ENCODE measurements around the gene ATP6V0E2.

ATP6V0E2 gene

DNA sequence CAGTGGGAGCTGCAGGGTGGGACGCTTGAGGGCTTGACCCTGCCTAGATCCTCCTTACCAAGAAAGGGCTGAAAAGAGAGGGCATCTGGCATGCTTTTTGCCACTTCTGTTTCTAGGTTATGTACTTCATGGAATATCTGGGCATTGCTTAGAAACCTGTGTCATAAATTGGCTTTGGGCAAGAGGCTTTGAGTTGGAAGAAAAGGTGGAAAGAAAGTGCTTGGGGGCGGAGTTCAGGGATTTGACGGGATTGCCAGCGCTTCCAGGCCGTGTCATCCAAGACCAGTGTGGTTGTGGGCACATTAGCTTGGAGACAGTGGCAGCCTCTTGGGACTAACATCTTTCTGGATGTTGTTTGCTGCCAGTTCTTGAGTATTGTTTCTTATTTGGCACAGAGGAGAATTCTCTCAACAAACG, 34.8 kb upstream of the ATP6V0E2 start:
- no peak for DNase-seq (ENCODE audit: low read depth)

DNA sequence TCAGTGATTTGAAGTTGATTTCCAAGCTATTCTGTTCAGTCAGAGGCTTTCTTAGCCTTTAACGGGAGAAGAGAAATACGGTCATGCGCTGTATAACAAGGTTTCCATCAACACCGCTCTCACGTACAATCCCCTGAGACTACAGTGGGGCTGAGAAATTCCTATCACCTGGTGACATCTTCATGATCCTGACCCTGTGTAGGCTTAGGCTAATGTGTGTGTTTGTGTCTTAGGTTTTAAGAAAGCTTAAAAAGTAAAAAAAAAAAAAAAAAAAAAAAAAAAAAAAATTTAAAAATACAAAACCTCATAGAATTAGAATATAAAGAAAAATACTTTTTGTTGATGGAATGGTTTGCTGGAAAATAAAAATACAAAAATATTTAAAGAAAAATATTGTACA, 33.8 kb upstream of the ATP6V0E2 start:
- DNase-seq (ENCODE audit: low read depth): no peak

- DNase-seq (ENCODE audit: low read depth): no peak
Measured at GRCh38 chr7:149843566-149843965, 30.2 kb upstream of the ATP6V0E2 start.

DNA sequence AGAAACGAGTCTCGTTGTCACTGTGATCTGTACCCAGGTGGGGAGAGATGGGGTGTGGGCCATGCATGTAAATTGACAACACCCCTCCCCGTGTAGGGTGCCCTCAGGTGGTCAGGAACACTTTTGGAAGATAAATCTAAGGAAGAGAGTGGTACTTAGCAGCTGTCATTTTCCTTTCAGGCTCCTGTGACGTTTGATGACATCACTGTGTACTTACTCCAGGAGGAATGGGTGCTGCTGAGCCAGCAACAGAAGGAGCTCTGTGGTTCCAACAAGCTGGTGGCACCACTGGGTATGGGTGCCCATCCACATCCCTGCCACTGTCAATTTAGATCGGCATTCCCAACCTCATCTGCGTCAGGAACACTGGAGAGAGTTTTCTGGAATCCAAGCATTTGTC, 29.3 kb upstream of the ATP6V0E2 start:
- no peak for DNase-seq (ENCODE audit: low read depth)

GRCh38 chr7:149845257-149845980, 28.4 kb upstream of the ATP6V0E2 start:
- DNase-seq (ENCODE audit: low read depth): no peak

DNA sequence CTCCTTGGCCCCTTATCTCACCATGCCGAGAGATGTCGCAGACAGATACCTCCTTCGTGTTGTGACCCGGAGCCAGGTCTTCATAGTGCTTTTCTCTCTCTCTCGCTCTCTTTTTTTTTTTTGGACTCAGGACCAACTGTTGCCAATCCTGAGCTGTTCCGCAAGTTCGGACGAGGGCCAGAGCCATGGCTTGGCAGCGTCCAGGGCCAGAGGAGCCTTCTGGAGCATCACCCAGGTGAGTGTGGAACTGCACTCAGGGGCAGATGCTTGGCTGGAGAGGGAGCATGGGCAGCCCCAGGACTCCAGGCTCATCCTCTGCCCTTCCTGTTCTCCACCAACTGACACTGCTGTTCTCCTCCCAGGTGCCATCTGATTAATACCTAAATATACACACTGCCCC, 27.7 kb upstream of the ATP6V0E2 start:
- DNase-seq (ENCODE audit: low read depth): no peak

DNA sequence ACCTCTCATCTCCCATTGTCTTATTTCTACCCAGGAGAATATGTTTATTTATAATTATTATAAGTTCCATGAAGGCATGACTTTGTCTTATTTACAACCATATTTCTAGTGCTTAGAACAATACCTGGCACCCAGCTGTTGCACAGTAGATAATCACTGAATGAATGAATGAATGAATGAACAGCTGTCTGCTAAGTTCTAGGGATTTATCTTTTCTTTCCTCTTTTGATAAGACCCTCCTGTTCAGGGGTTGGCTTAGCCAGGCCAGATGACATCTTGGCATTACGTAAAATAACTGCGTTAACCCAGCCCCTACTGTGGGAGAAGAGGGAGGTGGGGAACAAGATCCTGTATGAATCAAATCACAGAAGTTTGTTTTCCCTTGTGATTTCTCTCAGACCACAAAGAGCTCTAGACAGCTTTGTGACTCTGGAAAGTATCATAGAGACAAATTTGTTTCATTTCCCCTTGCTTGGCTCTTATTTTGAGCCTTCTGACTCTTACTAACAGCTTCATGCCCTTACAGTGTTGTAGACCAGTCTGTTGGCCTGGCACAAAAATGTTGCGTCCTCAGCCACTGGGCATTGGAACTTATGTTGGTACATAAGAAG, 27.2 kb upstream of the ATP6V0E2 start:
- no peak for DNase-seq (ENCODE audit: low read depth)

- no peak for DNase-seq (ENCODE audit: low read depth)
Measured at GRCh38 chr7:149849174-149849573, 24.6 kb upstream of the ATP6V0E2 start.

GRCh38 chr7:149850007-149850594, 23.7 kb upstream of the ATP6V0E2 start:
- DNase-seq (ENCODE audit: low read depth): no peak

GRCh38 chr7:149850716-149851115, 23.1 kb upstream of the ATP6V0E2 start:
- no peak for DNase-seq (ENCODE audit: low read depth)

DNA sequence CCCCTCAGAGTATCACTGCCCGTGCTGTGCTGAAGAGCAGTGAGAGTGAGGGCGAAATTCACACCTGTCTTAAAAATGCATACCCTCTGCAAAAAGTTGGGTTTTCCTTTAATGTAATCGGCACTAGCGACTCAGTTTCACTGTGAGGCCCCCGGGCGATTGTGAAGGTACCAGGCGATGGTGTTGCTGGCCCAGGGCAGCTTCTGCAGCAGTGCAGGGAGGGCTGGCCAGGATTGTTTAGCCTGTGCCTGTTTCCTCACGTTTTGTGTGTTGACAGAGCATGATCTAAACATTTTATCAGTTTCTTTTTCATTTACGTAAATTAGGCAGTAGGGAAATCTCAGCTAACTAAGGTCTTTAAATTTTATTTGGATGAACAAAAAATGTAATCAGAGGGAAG, 22.3 kb upstream of the ATP6V0E2 start:
- no peak for DNase-seq (ENCODE audit: low read depth)

DNA sequence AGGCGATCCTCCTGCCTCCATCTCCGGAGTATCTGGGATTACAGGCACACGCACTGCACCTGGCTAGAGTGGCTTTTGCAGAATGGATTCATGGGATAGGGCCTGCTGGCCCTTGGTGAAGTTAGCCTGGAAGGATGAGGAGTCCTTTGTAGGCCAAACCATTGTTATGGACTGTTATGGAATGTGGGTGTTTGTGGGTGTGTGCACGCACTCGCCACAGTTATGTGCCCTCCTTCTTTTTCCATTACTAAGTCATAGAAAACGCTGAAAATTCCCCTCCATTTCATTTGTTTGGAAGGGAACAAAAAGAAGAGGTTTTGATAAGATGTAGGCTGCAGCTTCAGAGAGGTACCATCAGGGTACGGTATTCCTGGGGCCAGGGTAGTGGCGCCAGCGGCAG, 20.6 kb upstream of the ATP6V0E2 start:
- no peak for DNase-seq (ENCODE audit: low read depth)

- no peak for DNase-seq (ENCODE audit: low read depth)
Measured at GRCh38 chr7:149854611-149855360, 19.0 kb upstream of the ATP6V0E2 start.

GRCh38 chr7:149855361-149856305, 18.1 kb upstream of the ATP6V0E2 start:
- DNase-seq (ENCODE audit: low read depth): peak; percentile 52

DNA sequence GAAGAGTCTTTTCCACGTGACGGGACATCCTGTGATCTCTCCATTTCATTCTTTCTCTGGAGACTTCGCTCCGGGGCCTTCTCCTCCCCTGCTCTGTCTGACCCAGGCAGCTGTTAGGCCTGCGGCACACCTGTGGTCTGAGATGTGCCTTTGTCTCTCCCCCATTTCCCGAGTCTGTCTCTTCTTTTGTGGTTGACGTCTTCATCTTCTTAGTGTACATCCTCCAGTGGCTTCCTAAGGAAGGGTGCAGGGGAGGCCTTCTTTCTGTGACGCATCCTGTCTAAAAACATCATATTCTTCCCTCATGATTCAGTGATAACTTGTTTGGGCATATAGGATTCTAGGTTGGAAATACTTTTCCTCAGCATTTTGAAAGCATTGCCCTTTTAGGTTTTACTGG, 17.2 kb upstream of the ATP6V0E2 start:
- no peak for DNase-seq (ENCODE audit: low read depth)

- no peak for DNase-seq (ENCODE audit: low read depth)
Measured at GRCh38 chr7:149859369-149859768, 14.4 kb upstream of the ATP6V0E2 start.

DNA sequence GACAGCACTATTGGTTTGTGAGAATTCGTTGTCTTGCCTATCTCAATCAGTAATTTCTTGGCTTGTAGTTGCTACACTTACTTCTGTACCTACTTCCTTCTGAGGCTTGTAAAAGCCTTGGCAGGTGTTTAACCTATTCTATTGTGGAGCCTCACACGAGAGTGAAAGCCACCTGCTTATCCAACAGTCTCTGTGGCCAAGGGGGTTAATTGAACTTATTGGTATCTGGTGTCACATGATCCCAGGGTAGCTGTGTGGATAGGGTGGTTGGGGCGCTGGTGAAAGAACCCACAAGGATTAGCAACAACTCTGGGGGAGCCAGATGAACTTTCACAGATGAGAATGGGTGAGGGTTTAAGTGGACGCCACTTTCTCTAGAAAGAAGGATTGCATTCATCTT, 13.9 kb upstream of the ATP6V0E2 start:
- no peak for DNase-seq (ENCODE audit: low read depth)

DNA sequence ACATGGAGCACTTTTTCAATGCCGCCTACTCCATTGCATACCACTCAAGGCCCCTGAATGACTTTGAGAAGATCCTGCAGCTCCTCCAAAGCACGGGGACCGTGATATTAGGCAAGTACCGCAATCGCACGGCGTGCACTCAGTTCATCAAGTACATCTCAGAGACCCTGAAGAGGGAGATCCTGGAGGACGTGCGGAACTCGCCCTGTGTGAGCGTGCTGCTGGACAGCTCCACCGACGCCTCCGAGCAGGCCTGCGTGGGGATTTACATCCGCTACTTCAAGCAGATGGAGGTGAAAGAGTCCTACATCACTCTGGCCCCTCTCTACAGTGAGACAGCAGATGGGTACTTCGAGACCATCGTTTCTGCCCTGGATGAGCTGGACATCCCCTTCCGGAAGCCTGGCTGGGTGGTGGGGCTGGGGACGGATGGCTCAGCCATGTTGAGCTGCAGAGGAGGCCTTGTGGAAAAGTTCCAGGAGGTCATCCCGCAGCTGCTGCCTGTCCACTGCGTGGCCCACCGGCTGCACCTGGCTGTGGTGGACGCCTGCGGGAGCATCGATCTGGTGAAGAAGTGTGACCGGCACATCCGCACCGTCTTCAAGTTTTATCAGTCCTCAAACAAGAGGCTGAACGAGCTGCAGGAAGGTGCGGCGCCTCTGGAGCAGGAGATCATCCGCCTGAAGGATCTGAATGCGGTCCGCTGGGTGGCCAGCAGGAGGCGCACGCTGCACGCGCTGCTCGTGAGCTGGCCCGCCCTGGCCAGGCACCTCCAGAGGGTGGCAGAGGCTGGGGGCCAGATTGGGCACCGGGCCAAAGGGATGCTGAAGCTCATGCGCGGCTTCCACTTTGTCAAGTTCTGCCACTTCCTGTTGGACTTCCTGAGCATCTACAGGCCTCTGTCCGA, 12.7 kb upstream of the ATP6V0E2 start:
- no peak for DNase-seq (ENCODE audit: low read depth)

GRCh38 chr7:149861728-149862045, 12.1 kb upstream of the ATP6V0E2 start:
- DNase-seq (ENCODE audit: low read depth): no peak

DNA sequence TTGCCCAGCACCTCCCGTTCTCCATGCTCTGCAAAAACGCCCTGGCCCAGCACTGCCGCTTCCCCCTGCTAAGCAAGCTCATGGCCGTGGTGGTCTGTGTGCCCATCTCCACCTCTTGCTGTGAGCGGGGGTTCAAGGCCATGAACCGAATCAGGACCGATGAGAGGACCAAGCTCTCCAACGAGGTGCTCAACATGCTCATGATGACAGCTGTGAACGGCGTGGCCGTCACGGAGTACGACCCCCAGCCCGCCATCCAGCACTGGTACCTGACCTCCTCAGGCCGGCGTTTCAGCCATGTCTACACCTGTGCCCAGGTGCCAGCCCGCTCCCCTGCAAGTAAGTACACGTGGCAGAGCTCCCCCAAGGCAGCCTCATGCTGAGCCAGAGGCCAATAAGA, 11.6 kb upstream of the ATP6V0E2 start:
- DNase-seq (ENCODE audit: low read depth): no peak

- DNase-seq (ENCODE audit: low read depth): no peak
Measured at GRCh38 chr7:149863500-149863899, 10.3 kb upstream of the ATP6V0E2 start.

Data from fibroblast of the conjunctiva (primary cell).